ENCODE measurements around the gene DENND1A.

DNA sequence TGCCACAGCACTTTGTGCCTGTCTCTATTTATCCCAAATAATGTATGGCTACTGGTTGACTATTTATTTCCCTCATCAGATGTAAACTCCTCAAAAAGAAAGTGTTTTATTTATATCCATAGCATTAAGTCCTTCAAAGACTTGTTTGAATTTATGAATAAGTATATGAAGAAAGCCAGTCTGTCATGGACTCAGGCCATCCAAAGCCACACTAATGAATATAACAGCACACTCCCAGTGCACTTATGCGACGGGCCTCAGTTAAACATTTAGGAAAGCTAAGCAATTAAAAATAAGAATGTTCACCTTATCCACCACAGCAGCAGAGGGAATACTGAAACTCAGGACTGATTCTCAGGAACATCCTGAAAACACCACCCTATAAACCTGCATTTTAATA, 77.5 kb downstream of the DENND1A start:
- TF ChIP-seq GATA2 (IDR thresholded peaks at IDR 0.05; ENCODE audit: low read depth, low read length) (no peak), GATA3 (IDR thresholded peaks at IDR 0.05; ENCODE audit: low read depth, low read length) (no peak)

Data from SH-SY5Y (cell line).